Measurements from ENCODE around the gene TMEM171.

Gene TMEM171

DNA sequence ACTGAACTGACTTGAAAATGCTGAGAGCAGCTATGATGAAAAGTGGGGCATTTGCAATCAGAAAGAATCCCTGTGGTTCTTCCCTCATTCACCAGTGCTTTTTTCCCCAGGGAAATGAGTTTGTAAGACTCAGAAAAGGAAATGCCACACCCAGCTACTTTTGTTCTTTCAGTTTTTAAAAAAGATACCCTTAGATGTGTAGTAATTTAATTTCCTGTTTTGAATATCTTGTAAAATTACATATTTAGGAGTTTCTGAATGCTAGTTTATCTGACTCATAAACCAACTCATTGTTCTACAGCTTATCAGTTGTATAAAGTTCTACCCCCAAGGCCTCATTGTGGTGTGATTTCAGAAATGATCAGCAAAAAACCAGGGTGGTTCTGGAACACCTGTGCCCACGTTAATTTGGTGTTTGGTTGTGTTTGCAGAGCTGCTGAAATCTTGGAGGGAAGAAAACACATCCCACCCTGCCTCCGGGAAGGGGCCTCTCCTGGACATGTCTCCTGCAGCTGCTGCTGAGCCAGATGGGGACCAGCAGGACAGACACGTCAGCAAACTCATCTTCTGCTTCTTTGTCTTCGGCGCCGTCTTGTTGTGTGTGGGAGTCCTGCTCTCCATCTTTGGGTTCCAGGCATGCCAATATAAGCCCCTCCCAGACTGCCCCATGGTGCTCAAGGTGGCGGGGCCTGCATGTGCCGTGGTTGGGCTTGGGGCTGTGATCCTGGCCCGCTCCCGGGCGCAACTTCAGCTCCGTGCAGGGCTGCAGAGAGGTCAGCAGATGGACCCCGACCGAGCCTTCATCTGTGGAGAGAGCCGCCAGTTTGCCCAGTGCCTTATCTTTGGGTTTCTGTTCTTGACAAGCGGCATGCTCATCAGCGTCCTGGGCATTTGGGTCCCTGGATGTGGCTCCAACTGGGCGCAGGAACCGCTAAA lies 2.8 kb downstream of the TMEM171 start:
- DNase-seq = peak; percentile 3

DNA sequence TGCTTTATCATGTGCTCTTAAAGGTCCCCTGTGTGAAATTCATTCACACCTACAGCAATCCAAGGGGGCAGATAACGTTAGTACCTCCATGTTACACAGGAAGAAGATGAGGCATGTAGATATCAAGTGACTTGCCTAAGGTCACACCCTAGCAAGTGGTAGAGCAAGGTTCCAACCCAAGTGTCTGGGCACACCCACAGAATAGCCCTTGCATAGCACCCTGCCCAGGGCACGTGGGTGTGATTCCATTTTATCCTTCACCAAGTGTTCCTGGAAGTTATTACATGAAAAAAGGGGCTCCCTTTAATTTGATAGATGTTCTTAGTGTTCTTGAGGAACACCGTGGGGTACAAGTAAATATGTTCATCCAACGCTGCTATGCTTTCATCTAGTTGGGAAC lies 4.9 kb downstream of the TMEM171 start:
- no peak for DNase-seq

DNA sequence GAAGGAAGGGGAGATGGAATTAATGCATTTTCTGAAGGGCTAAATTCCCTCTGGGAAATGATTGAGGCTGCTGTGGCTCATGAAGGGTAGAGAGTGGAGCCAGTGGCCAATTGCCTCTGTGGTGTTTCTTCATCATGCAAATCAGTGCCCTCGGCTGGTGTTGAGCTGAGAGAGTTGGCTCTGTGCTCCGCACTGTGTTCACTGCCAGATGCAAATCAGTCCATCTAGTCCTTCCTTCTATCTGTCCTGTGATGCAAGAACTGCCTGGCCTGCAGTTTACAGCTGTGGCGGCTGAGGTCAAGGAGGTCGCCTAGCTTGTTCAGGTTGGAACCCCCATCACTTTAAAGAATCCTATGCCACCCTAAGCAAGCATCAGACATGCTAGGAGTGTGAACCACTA lies 6.0 kb downstream of the TMEM171 start:
- DNase-seq = no peak

DNA sequence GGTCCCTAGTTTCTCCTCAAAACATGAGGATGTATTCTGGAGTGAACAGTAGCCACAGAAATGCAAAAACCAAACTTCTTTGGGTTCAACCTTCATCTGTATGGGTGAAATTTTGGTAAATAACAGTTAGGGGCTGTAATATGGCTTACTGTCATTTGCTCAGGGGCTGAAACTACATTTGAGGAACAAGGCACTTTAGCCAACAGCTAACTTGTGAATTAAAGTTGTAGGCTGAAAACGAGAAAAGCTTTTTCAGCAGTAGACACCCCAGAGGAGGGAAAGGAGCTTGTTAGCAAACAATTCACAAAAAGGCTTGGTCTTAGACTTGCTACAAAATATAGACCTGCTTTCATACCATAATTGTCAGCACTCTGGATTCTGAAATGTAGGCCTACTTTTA lies 6.6 kb downstream of the TMEM171 start:
- DNase-seq = no peak

DNA sequence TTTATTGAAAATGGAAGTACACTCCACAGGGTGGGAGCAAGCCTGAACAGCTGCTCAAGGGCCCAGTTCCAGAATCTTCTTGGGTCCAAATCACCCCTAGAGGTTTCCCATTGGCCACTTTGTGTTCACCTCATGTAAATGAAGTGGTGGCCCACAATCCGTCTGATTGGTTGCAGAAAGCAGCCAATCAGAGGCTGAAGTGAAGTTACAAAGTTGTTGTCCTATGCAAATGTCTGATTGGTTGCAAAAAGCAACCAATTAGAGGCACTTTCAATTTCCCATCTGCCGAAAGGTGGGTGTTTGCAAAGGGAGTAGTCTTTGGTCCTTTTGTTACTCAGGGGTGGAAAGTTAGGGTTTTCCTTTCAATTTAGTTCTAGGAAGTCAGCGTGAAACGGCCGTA lies 8.8 kb downstream of the TMEM171 start:
- no peak for DNase-seq

DNA sequence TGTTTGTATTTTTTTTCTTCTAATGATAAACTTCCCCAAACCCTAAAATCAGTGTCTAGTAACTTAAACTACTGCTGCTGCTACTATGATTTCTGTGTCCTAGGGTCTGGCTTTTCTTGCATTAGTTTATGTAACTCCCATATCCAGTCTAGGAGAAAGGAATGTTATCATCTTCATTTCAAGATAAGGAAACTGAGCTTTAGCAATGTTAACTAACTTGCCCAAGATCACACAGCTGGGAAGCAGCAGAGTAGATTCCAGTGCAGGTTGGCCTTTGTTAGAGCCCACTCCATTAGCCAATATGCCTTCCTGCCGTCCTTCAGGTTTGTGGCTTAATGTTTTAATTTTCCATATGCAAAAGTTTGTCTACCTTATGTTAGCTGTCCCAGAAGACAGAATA lies 10.4 kb downstream of the TMEM171 start:
- DNase-seq = no peak

DNA sequence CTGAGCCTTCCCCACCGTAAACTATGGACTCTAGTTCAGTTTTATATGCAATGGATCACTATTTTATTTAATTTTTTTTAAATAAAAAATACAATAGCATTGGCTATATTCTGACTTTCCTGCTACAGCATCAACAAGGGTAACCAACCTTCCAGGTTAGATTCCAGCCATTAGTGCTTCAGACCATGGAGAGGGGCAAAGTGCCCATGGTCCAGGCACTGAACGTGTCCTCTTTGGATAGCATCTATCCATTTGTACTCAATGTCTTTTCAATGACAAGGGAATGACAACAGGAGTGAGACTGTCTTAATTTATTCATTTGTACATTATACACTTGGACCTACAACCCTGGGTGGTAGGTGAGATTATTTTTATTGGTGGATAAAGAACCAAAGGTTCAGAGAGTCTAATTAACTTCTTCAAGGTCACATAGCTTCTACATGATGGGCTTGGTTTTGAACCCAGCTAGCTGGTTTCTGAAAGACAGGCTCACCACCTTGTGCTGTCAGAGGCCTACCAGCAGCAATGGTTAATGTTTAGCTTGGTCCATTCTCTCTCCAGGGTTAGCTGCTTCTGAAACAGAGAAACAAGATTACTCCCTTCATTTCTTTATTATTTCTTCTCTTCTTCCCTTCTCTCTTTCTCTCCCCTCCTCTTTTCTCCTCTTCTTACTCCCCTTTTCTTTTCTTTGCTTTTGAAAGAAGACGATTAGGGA lies 11.5 kb downstream of the TMEM171 start:
- no peak for DNase-seq

DNA sequence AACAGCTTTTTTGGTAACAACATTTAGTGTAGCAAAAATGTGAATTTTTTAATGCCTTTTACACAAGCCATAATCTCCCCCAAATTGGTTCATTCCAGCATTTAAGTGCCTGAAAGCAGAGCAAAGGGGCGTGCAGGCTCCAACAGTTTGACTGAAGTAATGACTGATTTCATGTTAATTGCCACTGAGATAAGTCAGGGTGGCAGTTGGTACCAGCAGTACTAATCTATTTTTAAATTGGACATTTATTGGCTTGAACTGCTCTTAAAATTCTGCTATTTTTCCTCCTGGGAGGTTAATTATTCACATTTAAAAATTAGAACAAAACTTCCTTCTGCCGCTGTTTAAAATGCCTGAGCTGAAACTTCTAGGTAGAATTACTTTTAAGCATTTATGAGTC lies 12.4 kb downstream of the TMEM171 start:
- DNase-seq = no peak

DNA sequence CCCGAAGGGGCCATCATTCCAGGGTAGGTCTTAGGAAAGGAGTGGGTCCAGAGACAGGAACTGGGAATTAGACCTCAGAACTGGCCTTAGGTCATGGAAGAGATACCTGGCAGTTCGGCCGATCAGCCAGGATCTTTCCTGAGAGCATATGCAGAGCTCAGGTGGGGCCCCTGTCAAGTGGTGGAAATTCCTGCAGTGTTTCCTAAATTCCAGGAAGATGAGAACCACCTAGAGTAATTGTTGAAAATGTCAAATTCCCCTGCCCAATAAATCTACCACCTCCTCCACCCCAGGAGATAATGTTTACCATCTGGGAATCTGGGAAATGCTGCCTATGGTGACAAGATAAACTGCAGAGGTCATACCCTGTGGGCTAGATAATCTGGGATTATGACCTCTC lies 14.6 kb downstream of the TMEM171 start:
- DNase-seq = no peak

DNA sequence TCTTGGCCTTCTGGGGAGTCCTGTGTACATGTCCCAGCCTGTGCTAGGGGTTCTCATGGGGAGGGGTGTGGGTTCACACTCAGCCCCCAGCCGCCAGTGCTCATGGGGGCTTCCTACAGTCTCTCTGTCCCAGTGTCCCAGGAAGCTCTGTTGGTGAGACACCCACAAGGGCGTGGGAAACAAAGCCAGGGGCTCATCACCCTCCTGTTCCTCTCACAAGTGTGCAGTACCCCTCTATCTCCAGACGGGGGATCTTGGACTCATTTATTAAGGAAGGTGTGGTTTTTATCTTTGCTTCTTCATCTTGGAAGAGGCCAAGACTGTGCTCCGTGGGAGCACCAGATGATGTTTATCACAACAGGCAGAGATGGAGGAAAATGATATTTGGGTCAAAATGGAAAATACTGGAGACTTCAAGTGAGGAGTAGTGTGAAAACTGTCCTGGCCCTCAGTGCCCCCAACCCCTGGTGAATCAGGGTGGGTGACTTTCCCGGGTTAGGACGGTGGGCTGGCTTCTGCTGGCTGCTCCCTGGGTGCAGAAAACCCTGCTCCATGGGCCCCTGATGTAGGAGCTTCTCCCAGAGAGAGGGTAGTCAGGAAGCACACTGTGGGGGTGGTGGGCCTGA lies 15.2 kb downstream of the TMEM171 start:
- DNase-seq = peak; percentile 6

DNA sequence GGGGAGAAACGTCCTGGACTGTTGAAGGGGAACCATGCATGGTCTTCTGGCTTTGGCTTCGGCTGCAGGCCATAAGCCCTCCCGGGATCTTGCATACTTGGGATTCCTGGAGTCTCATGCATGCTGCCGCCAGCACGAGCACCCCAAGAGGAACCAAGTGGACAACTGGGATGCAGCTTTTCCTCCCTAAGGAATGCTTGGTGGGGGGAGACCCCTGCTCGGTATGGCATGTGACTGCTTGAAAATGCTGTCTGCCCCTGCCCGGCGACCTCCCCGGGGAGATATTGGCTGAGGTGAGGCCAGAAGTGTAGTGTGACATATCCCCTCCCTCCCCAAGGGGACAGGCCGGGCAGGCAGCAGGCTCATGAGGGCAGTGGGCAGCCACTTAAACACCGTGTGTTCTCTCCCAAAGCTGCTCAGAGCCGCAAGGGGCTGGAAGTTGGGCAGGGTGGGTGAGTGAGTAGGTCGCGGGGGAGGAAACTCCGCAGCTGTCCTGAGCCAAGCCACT lies 15.7 kb downstream of the TMEM171 start:
- no peak for DNase-seq

DNA sequence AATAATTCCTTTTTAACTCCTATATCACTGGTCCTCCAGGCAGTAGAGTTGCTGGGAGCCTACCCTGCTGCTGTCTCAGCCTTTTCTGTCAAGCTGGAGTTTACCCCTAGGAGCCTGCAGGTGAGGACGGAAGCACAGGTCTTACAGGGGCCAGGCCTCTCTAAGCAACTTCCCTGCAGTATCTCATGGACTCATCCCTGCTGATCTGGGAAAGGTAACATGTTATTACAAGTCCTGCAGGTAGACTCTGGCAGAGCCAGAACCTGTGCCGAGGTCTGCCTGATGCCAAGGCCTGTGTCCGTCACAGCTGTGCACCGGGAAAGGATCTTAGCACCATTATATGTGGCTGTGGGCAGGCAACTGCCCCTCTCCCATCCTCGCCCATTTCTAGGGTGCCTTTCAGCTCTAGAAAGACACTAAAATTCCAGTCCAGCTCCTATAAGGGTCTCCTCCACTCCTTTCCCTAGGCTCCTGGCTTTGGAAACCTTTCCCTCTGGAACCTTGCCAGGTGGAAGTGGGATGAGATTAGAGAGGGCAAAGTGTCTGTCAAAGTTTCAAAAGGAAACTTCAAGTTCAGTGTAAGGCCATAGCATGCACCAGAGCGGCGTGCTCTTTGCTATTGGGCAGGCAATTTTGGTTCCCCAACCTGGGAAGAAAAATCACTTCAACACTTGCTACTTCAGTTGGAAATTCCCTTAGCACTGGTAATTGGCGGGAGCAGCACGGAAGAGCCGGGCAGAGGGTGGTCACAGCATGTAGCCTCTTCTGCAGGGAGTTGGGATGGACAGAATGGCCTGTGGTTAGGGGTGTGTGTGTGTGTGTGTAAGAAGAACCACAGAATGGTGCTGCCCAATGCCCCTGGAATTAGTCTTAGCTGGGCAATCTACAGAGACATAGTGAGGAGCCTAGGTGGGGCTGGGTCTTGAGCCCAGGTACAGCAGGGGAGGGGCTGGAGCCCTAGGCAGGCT lies 17.5 kb downstream of the TMEM171 start:
- no peak for DNase-seq

DNA sequence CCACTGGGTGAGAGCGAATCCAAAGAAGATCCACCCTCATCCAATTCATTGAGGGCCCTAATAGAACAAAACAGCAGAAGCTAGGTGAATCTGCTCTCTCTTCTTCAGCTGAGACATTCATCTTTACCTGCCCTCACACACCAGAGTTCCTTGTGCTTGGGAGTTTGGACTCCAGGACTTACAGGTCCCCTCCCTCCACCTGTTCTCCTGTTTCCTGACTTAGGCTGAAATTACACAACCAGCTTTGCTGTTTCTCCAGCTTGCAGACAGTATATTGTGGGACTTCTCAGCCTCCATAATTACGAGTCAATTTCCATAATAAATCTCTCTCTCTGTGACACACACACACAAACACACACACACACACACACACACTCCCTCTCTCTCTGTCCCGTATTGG lies 19.1 kb downstream of the TMEM171 start:
- no peak for DNase-seq

DNA sequence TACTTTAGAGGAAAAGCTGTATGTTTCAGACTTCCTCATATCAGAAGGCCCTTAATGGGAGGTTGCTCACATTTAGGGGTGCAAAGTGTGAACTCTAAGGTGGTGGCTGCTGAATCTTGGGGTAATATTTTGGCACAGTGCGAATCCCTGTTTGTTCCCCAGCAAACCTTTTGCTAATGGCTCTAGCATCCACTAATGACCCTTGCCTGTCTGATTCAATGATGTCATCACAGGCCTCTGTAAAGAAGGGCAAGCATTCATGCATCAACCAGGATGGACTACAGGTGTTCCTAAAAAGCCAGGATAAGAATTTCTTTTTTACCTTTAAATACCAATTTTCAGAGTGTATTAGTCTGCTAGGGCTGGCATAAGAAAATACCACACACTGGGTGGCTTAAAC lies 20.4 kb downstream of the TMEM171 start:
- DNase-seq = no peak

DNA sequence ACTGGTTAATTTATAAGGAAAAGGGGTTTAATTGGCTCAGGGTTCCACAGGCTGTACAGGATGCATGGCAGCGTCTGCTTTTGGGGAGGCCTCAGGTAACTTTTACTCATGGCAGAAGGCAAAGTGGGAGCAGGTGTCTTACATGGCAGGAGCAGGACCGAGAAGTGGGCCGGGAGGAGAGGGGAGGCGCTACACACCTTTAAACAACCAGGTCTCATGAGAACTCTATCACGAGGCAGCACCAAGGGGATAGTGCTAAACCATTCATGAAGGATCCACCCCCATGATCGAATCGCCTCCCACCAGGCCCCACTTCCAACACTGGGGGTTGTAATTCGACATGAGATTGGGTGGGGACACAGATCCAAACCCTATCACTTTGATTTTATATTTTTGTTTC lies 21.7 kb downstream of the TMEM171 start:
- DNase-seq = no peak

DNA sequence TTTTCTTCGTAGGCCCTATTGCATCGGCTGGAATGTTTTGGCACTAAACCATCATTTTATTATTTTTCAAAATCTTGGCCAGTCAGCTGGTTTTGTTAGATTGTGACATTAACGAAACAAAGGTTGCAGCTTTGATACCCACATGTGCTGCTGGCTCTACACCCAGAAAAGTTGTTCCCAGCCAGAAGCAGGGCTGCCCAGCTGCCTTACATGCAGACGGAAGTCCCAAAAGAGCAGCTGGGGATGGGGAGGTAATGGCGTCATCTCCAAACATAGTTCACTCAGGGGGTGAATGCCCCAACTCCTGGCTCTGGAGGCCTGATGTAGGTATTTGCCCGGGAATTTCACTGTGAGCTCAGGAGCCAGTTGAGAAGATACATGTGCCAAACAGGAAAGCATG lies 23.3 kb downstream of the TMEM171 start:
- no peak for DNase-seq

DNA sequence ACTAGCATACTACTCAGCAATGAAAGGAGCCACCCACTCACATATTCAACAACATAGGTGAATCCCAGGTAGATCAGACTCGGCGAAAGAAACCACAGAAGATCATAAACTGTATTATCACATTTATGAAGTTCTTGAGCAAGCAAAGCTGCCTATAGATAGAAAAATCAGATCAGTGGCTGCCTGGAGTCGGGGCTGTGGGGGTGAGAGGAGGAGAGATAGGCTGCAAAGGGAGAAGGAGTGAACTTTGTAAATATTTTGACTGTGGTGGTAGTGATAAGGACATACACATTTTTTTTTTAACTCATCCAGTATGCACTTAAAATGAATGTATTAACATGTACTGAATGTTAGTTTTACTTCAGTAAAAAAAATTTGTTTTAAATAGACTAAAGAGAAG lies 29.2 kb downstream of the TMEM171 start:
- no peak for DNase-seq

DNA sequence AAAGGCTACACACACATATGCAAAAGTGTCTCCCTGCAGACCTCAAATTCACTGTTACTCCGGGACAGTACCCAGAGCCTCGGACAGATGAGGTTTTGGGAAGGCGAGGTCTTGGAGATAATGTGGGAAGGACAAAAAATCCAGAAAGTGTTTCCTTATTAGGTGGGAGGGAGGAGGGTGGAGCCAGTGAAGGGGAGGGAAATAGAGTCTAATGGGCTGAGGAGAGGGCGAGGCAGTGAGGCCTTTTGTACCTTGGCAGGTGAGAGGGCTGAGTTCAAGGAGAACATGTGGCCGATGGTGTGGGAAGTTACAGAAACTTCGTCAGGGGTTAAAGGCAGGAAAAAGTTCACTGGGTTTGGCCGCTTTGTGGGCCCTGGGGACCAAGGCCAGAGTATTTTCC lies 30.5 kb downstream of the TMEM171 start:
- no peak for DNase-seq

DNA sequence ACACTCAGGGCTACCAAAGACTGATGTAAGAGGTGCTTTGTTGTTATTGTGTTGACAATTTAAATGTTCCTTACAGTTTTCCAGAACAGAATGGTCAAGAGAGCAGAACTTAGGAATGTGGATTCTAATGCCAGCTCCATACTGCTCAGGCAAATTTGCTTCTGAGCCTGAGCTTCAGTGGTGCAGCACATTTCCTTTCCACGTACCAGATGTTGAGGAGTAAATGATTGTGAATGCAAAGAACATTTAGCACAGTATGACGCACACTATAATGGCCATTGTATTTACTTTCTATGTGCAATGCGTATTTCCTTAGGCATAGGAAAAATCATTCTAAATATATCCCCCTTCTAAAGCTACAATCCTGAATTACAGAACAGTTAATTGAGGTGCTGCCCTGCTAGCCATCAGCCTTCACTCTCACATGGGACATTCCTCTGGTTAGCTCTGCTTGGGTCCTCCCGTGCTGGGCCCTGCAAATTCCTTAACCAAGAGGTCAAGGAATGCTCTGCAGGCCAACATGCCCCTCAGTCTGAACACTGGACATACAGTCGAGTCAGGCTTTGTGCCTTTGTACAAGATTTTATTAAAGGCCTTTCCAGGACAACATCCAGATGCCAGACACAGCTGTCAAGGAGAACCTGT lies 31.5 kb downstream of the TMEM171 start:
- no peak for DNase-seq

DNA sequence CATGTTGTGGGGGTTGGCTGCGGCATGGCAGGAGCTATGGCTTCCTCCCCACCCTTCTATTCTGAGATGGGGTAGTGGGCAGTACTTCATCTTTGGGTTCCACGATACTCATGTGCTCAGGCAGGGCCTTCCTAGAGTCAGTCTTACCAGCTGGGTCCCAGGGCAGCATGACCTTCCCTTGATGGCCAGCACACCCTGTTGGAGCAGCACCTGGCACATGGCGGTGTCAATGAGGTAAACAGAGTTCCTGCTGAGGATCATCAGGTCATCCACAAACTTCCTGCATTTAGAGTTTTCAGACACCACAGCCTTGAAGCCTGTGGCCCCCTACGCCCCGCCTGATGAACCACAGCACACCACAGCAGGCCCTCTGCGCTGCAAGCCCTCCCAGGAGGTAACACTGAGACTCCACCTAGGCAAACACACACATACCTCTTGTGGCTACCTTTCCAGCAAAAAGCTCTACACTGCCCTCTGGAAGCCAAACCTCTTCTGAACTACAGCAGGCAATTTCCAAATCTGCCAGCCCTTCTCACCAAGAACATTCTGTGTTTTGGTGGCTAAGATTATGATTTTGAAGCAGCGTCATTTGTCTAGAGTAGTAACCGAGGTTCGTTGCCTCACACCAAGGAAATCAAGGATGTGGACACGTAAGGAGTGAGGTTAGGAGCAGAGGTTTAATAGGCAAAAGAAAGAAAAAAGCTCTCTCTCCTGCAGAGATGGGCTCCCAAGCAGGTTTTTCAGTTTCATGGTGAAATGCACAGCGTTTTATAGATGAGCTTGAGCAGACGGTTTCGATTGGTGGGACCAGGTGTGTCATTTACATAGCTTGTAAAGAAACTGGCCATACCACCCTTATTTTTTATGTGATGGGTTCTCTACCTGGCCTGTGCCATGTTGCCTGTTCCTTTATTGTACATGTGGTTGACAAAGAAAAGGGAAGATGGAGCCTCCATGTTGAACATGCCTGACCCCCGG lies 32.3 kb downstream of the TMEM171 start:
- DNase-seq = no peak

DNA sequence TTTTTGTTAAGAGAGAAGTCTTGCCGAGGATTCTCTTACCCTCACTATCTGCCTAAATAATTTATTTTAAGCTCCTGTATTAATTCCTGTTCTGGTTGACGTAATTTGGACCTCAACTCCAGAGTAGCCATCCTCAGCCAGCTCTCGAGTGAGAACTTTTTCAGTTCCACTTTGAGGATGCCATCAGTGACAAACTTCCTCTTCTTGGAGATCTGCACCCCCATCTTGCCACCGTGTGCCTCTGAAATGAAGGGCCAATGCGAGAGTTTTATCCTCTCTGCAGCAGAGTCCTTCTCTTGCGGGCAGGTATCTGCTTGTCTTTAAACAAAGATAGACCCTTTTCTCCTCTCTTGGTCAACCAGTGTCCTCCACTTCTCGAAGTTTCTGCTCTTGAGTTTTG lies 33.1 kb downstream of the TMEM171 start:
- no peak for DNase-seq
